NCI-H345 treated with DMSO at 0.1 percent for 48 hours (cell line): ENCODE results near the gene KCNQ1.

Source experiments
- DNase-seq: peaks from one replicate; lab custom pipeline; 2025; ENCODE audit not compliant: unreplicated experiment; lab: John Stamatoyannopoulos, UW

Gene KCNQ1

DNA sequence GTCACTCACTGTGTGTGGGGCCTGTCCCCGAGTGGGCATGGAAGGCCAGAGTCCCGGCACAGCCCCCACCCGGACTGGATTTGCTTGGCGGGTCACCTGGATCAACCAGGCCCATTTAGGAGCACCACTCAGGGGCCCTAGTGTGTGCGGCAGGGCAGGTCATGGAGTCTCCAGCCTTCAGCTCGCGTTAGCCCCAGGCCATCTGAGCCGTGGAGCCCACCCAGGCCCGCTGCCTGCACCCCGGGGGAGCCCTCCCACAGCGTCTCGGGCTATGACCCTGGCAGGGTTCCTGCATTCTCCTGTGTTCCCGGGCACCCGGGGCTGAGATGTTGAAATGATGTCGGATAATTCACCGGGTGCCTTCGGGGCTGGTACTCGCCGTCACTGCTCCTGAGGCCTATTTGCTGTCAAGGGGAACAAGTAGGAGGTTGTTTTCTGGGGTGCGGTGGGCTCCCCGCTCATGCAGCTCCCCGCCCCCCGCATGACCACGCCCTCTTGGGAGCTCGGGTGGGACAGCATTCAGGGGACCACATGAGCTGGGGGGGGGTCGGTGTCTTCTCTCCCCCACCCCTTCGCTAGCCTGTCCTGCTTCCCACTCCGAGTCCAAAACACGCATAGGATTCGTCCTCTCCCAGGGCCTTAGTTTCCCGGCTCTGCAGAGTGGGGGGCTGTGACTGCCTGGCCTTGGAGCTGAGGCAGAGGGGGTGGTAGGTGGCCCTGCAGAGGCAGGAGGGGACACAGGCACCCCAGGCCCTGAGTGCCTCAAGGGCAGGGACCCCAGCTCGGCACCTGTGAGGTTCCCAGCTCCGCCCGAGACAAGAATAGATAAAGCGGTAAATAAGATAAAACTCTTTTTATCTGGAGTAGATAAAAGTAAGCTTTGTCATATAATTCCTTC is 77.2 kb downstream of the KCNQ1 start:
- no peak for DNase-seq

DNA sequence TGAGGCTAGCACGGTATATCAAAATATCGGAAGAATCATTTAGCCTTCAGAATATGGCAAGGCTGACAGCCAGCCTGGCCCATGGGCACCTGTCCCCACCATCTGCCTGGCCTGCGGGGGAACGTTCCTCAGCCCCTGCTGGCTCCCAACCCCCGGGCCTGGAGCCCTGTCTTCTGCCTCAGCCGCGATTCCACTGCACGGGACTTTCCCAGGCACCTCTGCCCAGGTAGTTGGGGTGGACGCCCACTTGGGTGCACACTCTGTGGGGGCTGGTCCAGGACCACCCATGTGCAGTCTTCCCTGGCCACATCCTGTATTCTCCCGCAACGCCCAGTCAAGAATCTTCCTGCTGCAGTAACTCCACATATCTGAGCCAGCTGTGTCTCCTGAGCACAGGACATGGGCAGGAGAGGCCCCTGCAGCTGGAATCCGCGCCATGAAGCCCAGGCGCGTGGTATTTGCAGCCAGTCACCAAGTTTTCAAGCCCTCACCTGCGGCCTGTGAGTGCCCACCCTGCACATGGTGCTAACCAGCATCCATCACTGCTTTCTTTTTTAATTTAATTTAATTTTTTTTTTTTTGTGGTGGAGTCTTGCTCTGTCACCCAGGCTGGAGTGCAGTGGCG is 77.9 kb downstream of the KCNQ1 start:
- no peak for DNase-seq

DNA sequence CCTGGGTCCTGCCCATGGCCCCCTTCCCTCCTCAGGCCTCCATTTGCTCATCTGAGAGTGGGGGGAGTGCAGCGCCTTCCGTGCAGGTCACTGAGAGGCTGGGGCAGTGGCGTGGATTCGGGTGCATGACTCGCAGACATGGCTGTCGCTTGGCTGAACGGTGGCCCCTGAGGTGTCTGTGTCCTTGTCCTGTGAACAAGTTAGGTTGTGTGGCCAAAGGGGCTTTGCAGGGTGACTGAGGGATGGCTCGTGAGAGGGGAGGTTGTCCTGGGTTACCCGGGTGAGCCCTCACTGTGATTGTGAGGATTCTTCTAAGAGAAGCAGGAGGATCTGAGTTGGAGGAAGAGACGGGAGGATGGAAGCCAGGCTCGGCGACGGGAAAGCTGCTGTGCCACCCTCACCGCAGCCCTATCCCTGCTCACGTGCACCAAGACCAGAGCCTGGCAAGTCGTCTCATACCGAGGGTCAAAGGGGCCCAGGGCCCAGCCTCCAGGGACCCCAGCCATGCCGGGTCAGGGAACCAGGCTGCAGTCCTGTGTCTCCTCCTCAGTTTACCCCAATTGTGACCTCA is 79.1 kb downstream of the KCNQ1 start:
- DNase-seq = no peak

GRCh38 chr11:2524446-2525165 is 79.8 kb downstream of the KCNQ1 start:
- no peak for DNase-seq

DNA sequence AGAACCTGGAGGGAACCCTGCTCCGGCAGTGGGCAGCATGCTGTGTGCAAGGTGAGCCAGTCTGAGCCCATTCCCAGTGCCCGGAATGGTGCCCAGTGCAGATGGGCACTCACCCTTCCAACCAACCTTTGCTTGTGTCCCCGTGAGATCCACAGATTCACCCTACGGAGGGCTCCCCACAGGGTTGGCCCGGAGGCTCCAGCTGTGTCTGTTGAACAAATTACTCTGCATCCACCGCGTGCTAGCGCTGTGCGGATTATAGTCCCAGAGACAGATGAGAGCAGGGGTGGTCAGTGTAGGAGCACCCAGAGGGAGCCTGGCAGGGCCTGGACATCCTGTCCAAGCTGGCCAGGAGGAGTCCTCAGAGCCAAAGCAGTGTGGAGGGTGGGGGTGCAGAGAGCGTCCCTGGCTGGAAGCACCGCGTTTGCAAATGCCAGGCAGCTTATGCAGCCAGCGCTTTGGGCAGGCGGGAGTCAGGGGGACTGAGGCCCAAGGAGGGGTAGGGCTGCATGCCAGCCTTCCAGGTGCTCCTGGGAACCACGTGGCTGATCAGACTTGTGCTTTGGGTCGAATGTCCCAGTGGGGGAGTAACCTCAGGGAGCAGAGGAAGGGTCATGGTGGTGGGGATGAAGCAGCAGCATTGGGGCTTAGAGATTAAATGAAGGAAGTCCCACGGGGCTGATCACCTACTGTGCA is 80.5 kb downstream of the KCNQ1 start:
- DNase-seq = no peak

DNA sequence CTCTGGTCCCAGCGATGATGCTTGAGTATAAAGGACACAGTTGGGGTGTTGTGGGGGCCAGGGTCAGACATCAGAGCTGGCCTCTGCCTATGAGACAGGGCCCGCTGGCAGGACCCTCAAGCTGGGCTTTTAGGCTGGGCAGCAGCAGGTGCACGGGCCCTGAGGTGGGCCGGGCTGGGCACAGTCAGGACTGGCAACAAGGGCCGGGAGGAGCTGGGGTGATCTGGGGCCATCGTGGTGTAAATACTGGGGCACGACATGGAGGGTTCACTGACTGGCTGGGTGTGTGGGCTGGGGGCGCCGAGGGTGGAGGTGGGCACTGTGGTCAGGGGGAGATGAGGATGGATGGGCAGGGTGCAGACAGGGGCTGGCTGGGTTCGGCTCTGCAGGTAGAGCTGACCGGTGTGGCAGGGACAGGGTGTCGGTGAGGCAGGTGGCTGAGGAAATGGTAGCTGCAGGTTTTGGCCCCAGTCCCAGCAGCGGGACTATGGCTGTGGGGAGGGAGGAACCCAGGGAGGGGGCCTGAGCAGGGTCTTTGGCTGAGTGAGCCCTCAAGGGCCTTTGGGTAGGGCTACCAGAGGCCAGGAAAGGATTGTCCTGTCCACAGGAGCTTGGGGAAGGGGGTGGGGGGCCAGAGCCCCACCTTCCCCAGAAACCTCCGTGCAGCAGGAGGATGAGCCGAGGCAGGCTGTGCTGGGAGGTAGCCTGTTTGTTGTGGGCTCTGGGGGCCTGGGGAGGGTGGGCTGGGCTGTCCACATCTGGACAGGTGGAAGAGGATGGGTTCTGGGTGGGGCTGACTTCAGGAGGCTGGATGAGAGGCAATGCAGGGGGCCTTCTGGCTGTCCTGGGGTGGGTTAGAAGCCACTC is 81.4 kb downstream of the KCNQ1 start:
- DNase-seq = no peak

DNA sequence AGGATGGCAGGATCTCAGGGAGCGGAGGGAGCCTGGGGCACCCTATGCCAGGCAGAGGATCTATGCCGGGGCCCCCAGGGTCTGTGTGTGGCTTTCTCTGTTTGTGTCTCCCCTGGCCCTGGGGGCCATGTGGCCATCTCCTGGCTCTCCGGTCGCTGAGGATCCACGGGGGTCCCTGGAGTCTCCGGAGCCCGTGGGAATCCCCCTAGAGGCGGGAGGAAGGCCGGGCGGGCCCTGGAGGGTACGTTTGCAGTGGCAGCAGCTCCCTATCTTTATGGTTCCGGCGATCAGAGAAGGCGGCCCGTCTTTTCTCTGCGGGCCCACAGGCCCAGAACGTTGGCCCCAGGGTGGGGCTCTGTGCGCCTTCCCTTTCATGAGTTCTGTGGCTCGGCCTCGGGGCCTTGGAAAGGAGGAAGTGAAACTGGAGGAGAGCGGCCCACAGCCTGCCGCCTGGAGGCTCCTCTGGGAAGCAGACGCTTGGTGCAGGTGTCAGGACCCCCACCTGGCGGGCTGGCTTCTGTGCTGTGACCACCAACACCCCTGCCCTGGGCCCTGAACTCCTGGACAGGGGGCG is 82.1 kb downstream of the KCNQ1 start:
- no peak for DNase-seq

DNA sequence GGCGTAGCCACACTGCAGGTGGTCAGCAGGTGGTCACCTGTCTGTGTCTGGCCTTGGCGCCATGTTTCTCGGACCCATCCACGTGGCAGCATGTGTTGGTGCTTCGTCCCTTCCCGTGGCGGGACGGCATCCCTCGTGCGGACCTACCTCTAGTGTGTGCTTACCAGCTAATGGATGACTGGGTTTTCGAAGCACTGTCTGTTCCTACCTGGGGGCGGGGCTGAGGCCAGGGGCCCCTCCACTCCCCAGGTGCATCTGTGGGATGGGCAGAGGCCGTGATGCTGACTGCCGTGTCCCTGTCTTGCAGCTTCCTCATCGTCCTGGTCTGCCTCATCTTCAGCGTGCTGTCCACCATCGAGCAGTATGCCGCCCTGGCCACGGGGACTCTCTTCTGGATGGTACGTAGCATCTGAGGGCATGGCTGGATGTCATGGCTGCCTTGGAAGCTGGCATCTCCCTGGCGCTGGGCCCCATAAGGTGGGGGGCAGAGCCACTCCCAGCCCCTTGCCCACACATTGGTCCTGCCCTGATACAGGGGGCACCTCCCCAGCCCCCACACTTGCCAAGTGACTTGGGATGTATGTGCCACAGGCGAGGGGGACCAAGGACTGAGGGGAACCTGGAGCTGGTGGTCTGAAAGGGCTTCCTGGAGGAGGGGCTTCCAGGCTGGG is 82.9 kb downstream of the KCNQ1 start:
- DNase-seq = no peak

DNA sequence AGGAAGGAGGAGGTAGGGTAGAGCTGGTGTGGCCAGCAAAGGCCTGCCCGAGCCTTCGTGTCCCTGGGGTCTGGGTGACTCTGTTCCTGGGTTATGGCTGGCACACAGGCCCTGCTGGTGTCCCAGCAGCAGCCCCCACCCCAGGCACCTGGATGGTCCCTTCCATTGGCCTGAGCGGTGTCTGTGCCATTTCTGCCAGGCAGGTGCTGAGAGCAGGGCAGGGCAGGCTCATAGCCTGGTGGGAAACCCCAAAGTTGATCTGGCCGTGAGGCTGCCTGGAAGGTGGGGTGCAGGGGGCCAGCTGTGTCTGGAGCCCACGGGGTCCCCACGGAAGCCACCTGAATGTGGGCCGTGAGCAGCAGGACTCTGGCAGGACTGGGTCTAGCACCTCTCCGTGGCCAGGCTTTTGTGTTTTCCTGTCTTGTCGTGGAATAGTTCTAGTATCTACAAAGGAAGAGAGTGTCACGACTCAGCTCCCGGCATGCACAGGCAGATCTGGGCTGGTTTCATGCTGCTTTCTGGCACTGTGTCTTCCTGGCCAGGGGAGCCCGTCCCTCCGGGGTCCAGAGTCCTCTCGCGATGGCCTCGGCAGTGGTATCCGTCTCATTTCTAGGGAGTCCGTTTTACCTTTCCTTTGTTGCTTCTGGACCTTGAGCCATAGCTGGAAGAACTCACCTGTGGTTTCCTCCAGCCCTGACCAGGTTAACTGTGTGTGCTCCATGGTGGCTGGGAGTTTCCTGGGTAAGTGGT is 83.7 kb downstream of the KCNQ1 start:
- no peak for DNase-seq

- no peak for DNase-seq
These were observed 84.4 kb downstream of the KCNQ1 start for GRCh38 chr11:2529173-2529572.

GRCh38 chr11:2529636-2530035 is 84.8 kb downstream of the KCNQ1 start:
- no peak for DNase-seq

GRCh38 chr11:2530131-2530854 is 85.5 kb downstream of the KCNQ1 start:
- no peak for DNase-seq

GRCh38 chr11:2530855-2531200 is 86.0 kb downstream of the KCNQ1 start:
- no peak for DNase-seq

GRCh38 chr11:2531277-2531986 is 86.6 kb downstream of the KCNQ1 start:
- DNase-seq = peak; percentile 19

DNA sequence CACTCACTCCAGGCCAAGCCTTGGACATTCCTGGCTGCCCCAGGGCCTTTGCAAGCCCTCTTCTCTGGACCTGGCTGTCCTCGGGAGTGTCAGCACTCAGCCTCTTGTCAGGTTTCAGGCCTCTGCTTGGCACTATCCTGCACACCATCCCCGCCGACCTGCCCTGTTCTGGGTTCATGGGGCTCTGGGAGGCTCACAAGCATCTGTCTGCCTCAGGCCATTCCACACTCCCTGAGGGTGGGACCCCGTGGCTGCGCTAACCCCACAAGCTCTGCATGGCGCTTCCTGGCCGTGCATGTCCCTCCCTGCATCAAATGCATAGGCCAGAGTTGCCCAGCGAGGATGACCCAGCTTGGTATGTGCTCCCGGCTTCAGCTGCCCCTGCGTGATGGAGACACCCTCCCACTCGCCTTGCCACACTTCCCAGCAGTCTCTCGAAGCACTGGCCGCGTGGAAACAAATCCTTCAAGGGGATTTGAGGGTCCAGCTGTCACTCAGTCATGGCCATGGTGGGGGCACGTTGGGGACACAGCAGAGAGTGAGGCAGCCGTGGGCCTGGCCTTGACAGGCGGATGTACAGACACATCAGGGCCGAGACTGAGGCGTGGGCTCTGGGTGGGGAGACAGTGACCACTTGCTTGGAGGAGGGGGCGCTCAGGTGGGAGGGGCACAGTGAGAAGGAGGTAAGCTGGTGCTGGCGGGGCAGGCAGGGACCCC is 87.3 kb downstream of the KCNQ1 start:
- no peak for DNase-seq

GRCh38 chr11:2532704-2533586 is 88.1 kb downstream of the KCNQ1 start:
- DNase-seq = peak; percentile 69
